NCI-H2196 (cell line): ENCODE data around the gene PLEKHA3.
A peak's percentile ranks its signal among the peaks of the same experiment; 100 is the strongest.

Source experiments
- DNase-seq: peaks from one replicate; lab custom pipeline; 2025; ENCODE audit not compliant: unreplicated experiment; lab: John Stamatoyannopoulos, UW

PLEKHA3 gene

DNA sequence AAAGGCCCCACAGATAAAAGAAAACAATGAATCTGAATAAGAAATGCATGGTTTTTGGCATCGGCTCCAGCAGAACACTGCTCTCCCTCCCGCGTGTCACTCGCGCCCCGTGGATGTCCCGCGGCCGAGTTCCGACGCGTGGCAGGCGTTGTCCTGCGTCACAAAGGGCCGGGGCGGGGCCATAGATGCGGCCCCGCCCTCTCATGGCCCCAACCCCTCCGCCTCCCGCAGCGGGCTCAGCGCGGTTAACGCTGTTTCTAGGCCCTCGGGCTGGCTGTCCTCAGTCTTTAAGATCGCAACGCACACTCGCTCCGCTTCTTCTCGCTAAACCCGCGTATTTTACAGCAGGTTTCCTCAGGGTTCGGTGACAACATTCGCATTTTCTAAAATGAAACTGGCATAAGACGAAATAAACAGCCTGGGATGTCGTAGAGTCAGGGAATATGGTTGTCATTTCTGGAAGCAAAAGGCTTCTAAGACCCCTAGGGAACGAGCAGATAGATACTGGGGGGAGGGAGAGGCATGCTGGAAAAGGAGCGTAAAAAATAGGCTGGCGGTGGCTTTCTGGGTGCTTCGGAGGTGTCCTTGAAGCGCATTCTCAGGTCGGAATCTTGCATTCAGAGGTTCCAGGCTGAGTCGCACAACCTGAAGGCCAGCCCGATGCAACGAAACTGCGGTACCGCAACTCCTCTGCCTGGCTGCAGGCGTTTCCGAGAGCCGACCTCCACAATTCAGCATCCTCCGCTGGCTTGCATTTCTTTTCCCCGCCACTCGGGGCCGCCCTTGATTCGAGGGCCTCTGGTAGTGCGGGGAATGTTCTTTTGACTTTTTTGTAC, 1.6 kb upstream of the PLEKHA3 start, which contains the start of gene FKBP7:
TSS of gene FKBP7 (minus strand) at position 162 of the 836 bp plus-strand sequence. CDS start at position 61, 101 bp downstream.
- peak; percentile 81 for DNase-seq

DNA sequence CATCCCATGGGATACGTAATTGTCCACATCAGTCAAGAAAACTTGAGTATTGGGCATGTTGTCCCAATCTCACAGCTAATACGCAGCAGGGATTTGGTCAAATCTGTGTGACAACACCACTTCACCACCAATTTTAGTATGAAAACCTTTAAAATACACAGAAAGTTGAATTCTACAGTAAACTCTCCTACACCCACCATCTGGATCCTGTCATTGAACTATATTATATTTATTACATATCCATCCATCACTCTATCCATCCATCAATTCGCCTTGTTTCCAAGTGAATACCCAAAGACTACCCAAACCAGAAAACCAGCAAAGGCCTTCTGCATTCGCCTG, 1.0 kb upstream of the PLEKHA3 start:
- DNase-seq, result no peak

DNA sequence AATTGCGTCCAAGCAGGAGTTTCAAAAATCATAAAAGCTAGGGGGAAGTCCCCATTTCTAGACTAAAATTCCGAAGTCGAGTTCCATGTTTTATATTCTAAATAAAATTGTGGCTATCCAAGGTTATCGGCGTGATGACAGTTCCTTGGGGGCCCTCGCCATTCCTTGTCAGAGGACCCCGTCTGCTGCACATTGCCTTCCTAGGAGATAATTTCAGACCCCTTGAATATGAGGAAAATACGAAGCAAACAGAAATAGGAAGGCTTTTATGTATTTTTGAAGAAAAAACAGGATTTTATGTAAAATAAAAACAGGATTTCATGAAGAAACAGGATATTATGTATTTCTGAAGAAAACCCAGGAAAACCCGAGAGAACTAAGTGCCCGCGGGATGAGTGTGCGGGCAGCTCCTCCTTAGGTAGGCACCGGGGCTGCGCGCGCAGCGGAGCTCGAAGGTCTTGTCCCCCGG, 465 bp upstream of the PLEKHA3 start:
- no peak for DNase-seq

DNA sequence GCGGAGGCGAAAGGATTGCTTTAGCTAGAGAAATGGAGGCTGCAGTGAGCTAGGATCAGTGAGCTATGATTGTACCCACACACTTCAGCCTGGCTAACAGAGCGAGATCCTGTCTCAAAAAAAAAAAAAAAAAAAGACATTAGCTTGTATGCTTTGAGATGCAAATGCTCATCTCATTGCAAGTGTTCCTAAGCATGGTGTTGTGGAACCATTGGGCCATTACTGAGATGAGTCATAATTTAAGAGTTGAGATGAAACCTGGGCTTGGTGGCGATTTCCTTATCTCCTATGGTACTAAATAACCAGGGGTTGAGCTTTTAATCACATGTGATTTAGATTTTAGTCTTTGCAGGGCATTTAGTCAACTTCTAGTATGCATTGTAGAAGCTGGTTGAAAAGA, 2.2 kb downstream of the PLEKHA3 start:
- no peak for DNase-seq

DNA sequence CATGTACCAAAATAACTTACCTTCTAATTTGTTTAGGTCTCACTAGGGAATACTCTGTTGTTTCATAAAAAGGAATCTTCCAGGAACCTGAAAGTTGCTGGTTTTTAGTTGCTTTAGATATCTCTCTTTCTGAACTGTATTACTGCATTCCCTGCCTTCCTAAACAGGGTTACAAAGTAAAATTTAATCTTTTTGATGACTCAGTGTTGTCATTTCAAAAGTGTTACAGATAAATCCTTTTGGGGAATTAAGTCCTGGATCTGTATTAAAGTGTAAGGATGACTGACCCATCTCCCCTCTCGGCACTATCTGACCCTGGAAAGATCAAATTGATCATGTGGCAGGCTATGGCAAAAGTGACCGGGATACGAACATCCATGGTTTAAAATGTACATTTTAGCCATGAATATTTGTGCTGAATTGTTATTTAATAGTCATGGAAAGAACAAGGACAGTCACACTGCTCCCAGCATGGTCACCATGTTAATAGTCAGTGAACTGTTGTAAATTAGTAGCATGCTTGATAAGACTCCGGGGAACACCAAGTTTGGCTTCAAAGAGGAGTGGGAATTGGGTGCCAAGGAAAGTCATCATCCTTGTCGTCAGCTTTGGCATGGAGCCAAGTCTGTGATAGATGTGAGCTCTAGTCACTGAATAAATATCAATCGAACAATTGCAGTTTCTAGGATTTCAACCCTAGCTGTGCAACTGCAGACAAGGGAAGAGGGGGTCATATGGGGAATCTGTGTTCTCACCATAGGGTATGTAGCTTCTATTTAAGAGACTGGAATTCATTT, 4.2 kb downstream of the PLEKHA3 start:
- DNase-seq, result peak; percentile 70

DNA sequence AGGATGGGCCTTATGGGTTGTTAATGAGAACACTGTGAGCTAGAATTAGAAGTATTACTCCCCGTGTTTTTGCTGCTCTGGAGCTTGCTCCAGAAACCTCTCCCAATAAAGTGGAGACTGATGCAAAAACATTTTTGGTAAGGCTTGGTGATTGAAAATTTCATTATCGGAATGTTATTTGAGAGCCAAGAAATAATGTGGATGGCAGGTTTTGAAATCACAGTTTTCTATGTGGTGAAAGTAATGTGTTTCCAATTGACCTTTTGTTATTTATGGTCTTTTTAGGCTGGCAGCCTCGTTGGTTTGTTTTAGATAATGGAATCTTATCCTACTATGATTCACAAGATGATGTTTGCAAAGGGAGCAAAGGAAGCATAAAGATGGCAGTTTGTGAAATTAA, 5.1 kb downstream of the PLEKHA3 start:
- no peak for DNase-seq

DNA sequence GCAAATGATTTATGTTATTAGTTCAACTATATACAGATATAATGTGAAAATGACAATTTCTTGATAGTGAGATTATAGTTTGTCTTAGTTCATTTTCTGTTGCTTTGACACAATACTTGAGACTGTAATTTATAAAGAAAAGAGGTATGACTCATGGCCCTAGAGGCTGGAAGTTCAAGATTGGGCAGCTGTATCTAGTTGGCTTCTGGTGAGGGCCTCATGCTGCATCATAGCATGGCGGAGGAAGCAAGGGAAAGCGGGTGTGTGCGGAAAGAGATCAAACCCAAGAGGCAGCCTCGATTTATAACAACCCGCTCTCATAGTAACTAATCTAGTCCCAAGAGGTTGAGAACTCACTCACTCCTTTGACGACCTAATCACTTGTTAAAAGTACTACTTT, 11.4 kb downstream of the PLEKHA3 start:
- no peak for DNase-seq

DNA sequence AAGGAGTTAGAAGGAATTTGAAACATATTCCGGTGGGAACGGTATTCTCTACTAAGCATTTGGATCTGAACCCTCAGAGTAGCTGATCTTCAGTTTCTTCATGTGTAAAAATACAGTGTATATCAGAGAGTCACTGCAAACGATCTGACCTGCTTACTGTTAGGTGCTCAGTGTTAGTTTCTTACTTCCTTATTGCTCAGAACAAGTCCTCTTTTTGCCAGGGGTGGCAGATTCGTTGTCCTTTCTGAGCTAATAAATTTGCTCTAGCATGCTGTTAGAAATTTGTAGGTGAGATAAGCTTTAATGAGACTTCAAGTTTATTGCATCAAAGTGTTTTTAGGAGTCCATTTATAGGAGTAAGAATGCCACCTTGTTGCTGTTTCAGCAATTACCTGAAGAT, 15.8 kb downstream of the PLEKHA3 start:
- no peak for DNase-seq

DNA sequence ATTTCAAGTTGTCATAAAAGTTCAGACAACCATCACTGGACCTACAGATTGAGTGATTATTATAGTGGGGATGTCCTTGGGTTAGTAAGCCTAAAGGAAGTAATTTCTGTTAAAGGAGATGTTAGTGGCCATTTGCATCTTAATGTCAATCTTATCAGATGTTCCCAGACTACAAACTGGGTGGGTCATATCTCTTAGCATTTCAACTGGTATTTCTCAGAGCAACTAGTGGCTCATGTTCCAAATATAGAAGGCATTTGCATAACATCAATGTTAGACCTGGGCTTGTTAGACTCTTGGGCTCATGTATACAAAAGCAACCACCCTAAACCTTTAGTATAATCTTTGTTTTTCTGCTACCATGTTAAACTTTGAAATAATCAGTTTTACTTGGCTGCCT, 17.9 kb downstream of the PLEKHA3 start:
- no peak for DNase-seq

DNA sequence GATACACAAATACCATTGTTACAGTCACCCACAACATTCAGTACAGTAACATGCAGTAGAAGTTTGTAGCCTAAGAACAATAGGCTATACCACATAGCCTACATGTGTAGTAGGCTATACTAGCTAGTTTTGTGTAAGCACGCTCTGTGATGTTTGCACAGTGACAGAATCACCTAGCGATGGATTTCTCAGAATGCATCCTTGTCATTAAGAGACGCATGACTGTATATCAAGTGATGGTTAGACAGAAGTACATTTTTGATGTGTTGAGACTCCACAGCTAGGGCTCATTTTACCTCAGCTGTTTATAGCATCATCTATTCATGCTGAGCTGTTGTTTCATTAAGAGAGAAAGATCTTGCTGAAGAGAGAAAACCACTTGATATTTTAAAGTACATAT, 19.4 kb downstream of the PLEKHA3 start:
- no peak for DNase-seq

DNA sequence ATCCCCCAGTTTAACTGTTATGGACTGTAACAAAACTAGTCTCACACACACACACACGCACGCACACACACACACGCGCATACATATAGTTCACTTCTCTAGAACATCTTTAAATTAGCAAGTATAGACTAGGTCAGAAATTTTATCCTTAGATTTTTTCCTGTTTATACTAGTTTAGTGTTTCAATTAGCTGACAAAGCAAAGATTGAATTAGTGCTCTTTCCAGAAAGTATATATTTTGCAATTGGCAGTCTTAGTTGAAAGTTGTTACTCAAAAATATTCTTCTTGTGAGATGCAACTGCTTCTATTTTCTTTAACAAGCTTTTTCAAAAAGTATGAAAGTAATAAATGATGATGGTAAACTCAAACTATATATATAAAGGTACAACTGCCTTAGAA, 22.5 kb downstream of the PLEKHA3 start:
- no peak for DNase-seq

DNA sequence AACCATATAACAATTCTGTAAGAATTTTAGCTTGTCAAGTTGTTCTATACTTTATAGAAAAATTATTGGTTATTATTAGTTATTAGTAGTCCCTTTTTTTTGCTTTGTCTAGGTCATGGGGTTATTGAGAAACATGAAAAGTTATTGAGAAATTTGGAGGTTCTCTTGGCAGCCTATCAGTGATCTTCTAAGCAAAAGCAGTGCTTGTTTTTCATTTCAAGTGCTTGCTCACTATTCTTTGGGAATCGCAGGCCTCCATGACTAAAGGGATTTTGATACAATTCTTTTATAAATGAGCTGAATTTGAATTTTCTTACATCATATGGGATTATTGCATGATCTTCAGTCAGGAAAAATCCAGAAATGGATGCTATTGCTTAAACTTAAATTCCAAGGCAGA, 25.8 kb downstream of the PLEKHA3 start:
- no peak for DNase-seq

DNA sequence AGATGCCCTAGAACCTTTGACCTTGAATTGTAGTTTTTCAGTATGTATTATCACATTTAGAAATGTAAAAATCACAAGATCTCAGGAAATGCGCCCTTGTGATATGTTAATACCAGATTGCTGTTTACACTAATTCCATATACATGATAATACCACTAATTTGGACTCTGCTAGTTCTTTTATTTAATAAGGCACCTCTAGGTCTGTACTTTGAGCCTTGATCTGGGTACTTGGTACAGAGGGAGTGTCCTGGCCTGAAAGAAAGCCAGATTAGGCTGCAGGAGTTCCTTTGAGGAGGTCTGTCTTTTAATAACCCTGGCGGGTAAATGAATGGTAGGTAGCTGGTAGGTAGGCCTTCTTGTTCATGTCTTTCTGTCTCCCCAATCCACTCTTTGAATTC, 26.3 kb downstream of the PLEKHA3 start:
- no peak for DNase-seq

DNA sequence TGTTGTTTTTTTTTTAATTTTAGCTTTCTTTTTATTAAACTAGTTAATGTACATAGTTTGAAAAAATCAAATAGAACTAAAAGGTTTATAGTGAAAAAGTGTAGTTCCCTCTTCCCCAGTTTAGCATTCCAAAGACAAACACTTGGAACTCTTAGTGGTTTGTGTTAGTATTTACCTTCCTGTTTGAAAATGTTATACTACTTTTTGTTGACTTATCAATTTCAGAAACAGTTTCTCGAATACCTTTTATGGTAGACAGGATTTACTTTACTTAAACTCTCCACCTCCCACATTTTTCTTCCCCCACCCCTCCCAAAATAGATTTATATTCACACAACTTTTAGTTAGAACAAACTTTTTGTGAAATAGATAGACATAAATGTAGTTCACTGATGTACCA, 26.7 kb downstream of the PLEKHA3 start:
- no peak for DNase-seq

DNA sequence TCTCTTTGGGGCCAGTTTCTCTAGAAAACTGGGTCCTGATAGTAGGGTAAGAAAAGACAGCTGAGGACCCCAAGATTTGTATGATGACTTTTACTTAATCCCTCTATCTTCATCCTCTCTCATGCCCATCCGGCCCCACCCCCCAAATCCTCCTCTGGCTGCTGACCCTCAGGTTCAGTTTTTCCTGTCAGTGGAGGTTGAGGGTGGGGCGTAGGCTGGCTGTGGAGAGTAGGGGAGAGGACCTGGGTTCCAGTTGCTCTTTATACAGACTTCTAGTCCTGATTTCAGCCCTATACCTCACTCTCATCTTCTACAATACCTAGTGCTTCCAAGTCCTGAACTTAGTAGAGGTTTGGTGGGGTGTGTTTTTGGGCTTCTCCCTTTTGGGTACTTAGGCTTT, 28.4 kb downstream of the PLEKHA3 start:
- DNase-seq, result no peak

DNA sequence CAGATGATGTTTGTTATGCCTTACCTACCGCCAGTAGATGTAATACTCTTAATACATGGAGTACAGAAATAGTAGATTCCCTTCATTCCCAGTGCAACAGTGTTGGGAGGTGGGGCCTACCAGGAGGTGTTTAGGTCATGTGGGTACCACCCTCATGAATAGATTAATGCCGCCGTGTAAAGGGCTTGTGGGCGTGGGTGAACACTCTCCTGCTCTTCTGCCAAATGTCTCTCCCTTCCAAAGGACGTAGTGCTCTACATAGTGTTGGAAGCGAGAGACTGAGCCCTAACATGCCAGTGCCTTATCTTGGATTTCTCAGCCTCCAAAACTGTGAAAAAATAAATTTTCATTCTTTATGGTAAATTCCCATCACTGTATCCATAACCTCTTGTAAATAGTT, 30.1 kb downstream of the PLEKHA3 start:
- DNase-seq, result no peak

DNA sequence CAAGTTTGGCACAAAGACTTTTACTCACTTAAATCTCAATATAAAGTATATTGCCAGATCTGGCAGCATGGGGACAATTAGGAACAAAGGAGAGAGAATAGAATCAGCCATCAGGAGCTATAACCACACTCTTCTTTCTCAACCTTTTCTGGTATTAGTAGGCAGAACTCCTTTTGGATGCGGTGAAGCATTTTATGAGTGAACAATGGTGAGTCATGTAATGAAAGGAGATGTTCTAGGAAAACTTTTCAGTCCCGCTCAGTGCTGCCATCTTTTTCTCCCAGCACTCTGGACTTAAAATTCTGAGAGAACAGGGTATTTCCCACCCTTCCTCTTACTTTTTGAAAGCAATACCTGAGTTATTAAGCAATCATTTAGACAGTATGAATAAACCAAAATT, 32.2 kb downstream of the PLEKHA3 start:
- DNase-seq, result no peak

DNA sequence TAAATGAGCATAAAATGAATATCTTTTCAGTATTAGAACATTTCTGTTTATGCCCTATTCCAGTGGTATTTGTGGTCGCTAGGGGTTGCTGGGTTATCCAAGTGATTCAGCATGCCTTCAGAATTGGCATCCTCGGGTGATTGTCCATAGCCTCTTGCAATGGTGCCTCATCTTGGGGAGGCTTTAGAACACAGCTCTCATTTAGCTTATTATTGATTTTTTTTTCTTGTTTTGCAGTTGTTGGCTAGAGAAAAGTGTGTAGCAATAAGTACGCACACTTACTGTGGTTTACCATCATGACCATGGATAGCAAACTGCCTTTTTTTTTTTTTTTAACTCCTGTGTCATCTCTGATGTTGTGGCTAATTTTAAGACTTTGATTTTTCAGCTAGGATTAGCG, 33.6 kb downstream of the PLEKHA3 start:
- no peak for DNase-seq

DNA sequence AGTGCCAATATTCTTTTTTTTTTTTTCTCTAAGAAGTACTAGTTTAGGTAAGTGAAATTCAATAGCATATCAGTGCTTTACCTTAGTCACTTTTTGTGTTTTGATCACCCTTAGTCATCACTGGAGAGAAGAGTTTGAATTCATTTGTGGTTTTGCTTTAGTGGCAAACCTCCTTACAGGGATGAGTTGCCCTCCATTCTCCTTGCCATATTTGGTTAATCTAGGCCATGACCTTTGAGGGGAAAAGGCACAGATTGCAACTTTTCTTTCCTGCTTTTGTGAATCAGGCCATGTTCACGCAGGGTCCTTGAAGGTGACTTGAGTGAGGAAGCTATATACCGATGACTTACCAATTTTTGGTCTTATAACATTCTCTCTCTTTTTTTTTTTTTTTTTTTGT, 34.4 kb downstream of the PLEKHA3 start:
- DNase-seq, result no peak

DNA sequence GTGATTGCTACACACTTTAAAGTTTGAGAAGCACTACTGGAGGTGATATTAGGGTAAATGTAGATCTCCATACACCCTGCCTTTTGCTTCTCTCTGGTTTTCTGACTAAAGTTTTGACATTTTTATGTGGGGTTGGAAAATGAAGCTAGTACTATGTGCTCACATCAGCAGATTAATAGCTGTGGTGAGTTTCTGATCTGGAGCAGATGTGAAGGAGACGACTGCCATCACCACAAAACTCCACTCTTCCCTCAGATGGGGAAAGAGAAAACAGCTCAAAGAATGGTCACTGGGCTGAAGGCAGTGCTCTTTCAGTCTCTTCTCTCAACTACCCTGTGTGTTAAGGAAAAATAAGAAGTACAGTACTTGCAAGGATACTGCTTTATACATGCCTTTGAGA, 37.2 kb downstream of the PLEKHA3 start:
- no peak for DNase-seq

DNA sequence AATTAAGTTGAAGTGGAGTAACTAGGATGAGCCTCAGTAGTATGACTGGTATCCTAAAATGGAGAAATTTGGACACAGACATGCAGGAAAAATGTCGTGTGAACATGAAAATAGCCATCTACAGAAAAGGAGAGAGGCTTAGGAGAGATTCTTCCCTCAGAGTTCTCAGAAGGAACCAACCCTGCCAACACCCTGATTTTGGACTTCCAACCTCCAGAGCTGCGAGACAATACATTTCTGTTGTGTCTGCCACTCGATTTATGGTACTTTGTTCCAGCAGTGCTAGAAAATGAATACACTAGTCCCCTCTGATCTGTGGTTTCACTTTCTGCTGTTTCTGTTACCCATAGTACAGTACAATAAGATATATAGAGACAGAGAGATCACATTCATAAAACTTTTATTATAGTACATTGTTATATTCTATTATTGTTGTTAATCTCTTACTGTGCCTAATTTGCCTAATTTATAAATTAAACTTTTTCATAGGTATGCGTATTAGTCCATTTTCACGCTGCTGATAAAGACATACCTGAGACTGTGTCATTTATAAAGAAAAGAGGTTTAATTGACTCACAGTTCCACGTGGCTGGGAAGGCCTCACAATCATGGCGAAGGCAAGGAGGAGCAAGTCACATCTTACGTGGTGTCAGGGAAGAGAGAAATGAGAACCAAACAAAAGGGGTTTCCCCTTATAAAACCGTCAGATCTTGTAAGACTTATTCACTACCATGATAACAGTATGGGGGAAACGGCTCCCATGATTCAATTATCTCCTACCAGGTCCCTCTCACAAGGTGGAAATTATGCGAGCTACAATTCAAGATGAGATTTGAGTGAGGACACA, 41.3 kb downstream of the PLEKHA3 start:
- no peak for DNase-seq
